GM21825 (cell line): ENCODE results near the gene TOR1AIP2.

Experiments used
- ATAC-seq: cut with Tn5 transposase; IDR thresholded peaks from one replicate; pipeline ENCODE4 v1.9.1; 2021; ENCODE audit warnings: mild to moderate bottlenecking, moderate library complexity; ENCODE audit not compliant: unreplicated experiment

Gene TOR1AIP2

DNA sequence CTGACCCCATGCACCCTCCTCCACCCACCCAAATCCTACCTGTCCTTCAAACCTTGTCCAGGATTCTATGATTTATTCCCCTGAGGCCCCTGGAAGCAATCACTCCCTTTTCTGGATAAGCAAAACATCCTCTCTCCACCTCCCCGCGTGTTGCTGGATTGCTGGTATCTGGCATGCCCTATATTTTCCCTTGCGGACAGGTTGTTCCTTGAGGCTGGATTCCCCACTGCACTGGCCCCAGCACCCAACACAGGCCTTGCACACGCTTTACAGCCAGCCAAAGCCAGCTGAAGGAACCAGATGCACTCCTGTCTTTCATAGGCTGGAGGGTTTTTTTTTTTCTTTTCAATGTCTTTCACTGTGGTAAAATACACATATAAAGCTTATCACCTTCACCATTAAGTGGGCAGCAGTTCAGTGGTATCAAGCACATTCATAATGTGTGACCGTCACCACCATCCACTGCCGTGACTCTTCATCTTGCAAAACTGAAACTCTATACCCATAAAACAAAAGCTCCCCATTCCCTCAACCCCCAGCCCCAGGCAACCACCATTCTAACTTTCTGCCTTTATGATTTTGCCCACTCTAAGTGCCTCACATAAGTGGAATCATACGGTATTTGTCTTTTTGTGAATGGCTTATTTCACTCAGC lies 50.9 kb downstream of the TOR1AIP2 start:
- no peak for ATAC-seq

DNA sequence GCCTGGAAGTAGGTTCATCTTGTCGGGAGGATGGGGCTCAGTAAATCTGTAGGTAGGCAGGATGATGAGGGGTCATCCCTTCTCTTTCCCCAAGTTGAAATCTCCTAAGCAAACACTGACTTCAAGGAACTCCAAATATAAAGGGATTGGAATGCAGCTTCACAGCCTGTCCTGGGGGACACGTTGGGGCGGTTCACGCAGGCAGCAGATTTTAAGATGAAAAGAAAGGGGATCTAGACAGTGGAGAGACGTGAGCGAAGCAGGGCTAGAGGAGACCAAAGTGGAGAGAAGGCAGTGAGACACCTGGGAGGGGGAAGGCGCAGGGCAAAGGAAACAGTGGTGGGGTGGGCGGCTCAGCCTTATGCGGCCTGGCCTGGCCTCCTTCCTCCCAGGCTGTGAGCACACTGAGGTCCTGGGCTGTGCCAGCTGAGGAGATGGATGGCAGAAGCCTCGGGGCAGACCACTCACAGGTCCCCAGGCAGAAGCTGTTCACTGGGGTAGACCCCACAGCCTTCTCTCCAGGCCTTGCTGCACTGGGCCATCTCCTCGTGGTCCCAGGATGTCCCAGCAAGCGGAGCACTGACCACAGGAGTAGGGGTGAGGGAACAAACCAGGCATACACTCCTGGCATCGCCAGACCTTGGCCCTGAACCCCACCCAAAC lies 51.7 kb downstream of the TOR1AIP2 start:
- no peak for ATAC-seq

DNA sequence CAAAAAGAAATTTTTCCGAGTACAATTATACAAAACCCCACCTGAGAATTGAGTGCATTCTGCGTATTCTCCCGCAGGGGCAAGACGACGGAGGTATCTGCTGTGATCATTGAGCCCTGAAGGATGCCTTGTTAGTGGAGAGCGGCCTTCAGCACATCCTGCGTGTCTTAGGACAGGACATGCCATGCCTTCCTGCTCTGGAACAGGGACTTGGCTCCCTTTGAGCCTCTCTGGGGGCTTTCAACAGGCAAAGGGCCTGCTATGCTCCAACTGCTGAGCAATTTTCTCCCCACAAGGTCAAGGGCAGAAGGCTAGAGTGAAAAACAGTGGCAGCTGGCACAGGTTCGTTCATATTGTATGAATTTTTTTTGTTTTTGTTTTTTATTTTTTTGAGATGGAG lies 52.4 kb downstream of the TOR1AIP2 start:
- no peak for ATAC-seq

DNA sequence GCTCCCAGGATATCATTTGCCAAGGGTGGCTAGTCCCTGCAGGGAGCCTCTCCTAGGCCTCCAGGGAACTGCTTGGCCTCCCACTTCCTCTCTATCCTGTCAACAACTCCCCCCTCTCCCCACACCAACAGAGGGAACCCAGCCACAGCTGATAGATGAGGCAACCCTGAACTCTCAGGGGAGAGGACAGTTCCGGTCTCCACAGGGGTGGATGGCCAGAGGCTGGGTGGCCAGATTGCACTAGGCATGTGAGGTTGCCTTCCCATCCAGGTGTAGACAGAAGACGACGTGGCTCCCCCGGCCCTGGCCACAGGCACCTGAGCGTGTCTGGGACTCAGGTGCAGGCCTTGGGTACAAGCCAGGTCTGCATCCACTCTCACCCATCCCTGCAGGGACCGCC lies 53.3 kb downstream of the TOR1AIP2 start:
- ATAC-seq = no peak

DNA sequence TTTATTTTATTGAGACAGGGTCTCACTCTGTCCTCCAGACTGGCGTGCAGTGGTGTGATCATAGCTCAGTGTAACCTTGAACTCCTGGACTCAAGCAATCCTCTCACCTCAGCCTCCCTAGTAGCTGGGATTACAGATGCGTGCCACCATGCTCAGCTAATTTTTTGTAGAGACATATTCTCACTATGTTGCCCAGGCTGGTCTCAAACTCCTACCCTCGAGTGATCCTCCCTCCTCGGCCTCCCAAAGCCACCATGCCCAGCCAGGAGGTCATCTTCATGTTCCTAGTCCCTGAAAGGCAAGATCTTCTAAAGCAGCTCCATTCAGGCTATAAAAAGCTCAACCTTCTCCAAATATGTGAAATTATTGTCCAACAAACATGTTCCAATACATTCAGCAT lies 53.9 kb downstream of the TOR1AIP2 start:
- no peak for ATAC-seq

DNA sequence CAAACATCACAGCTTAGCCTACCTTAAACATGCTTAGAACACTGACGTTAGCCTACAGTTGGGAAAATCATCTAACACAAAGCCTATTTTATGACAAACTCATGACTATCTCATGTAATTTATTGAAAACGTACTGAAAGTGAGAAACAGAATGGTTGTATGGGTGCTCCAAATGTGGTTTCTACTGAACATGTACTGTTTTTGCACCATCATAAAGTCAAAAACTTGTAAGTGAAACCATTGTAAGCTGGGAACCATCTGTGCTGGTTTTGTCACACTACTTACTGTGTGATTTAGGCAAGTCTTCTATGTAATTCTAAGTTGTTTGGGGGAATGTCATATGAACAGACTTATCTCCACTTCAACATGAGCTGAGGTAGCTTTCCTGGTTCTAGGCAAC lies 55.5 kb downstream of the TOR1AIP2 start:
- ATAC-seq = no peak

DNA sequence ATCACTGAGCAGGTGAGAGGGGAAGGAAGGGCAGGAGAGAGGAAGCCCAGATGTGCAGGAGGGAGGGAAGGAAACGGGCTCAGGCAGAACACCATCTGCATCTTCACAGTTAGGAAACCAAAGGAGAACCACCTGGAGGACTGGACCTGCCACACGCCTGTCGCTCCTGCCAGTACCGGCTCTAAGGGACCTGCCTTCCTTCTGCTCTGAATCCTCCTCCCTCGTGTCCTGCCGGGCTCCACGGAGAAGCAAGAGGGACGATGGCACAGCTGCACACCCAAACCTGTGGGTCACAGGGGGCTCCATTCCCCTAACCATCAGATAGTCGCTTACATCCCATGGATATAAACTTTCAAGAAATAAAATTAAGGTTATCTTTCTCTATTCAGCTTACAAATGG lies 56.1 kb downstream of the TOR1AIP2 start:
- ATAC-seq = no peak

DNA sequence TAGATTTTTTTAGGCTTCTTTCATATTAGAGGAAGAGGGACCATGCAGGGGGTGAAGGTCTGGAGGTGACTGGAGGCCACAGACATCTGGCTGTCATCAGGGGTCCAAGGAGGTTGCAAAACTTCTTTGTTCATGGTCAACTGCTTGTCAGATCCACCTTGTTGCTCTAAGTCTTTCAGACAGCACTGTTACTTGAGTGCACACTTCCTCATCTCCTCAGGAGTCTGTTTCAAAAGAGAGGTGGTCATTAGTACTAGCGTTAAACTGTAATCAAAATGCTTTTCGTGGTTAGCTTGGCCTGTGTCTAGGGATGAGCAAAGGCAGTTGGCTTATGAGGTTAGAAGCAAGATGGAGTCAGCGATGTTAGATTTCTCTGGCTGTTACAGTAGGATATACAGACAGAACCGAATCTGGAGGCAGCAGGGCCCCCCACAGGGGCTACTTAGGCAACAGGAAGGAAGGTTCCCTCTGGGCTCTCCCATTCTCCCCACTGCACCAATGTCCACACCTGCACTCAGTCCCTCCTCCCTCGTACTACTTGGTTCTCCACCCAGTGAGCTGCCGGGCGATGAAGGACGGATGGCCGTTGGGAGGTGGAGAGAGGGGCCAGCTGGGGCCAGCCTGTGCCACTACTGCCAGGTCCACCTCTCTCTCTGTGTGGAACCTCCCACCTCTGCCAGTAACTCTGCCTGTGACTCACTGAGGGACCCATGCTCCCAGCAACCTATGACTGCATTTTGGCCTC lies 57.2 kb downstream of the TOR1AIP2 start:
- ATAC-seq = no peak

DNA sequence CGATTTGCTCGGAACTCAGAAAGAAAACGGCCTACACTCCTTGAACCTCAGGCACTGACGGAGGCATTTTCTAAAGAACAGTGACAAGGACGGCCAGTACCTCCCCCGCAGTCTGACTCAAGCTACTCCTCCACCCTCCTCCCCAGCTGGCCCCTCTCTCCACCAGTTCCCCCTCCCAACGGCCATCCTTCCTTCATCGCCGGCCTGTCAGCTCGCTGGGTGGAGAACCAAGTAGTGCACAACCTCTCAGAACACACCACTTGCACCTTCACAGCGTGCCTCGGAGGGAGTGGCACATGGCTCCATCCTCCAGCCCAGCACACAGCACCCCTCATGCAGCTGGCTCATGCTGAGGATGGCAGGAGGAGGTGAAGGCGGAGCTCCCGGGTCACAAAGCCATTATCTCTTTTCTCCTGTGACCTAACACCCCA lies 58.8 kb downstream of the TOR1AIP2 start:
- ATAC-seq = no peak

DNA sequence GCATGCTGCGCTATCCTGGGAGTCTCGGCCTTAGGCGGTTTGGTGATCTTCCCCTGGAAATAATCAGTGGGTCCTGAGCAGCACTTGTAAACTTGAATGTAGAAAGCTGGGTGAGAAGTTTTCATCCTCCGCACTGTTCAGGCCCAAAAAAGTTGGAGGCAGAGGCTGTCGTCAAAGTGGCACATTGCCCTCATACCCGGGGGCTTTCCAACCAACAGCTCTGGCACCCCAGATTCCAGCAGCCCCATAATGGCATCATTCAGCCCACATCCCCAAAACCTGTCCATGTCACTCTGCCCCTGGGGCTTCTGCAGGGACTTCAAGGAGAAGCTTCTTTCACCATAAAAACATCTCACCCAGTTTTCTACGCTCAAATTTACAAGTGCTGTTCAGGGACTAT lies 59.3 kb downstream of the TOR1AIP2 start:
- no peak for ATAC-seq

DNA sequence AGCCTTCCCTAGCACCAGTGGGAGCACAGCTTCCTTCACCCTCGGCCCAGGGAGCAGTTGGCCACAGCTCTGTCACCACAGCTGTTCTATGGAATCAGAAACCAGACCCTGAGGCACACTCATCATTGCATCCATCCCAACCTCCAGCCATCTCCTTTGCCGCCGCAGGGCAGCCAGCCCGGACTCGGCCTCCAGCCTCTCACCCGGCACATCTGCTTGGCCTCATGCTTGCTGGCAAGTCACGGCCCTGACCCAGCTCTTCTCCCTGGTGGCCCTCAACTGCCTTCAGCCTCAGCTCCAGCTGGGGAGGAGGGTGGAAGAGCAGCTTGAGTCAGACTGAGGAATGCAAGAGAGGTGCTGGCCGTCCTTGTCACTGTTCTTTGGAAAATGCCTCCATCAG lies 59.8 kb downstream of the TOR1AIP2 start:
- ATAC-seq = no peak

DNA sequence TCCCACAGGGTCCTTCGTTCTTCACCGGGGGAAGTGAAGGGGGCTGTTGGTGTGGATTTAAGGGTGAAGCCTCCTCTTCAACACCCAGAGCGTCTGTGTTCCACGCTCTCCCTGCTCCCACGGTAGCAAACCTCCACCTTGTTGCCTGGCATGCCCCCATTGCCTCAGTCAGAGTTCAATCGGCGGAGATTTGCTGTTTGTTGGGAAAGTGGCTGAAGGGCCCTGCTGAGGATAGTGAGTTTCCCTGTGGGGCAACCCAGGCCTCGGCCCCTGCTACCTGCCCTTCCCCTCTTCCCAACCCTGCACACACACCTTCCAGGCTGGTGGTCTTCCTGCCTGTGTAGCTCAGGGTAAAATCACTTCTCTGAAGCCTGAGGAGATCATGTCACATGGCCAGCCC lies 60.5 kb downstream of the TOR1AIP2 start:
- ATAC-seq = no peak

DNA sequence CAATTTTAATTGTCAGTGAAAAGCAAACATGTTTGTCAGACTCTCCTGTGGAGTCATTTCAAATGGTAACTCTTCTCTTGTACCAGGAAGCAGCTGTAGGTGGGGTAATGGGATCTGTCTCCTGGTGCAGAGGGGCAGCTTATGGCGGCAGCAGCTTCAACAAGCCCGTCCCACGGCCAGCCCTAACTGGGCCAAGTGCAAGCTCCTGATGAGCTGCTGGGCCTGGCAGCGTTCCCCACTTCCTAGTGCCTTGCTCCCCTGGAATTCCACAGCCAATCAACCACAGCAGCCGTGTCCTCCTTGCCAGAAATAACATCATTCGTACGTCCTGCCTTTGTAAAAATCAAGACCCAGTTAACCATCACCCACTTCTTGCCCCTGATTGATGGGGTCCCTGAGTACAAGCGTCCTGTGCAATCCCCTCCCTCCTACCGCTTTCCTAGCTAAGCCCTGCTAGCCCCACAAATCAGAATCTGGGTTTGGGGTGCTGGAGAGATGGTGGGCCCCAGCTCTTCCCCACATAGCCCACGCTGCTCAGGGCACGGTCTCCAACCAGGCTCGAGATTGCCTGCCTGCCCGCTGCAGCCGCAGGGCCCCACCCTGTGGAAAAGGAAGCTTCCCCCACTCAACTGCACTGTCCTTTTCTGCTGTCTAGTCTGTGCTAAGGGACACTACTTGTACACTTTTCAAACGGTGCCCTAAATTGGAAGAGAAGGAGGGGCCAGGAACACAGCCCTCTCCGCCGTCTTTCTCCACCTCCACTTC lies 61.2 kb downstream of the TOR1AIP2 start:
- no peak for ATAC-seq

DNA sequence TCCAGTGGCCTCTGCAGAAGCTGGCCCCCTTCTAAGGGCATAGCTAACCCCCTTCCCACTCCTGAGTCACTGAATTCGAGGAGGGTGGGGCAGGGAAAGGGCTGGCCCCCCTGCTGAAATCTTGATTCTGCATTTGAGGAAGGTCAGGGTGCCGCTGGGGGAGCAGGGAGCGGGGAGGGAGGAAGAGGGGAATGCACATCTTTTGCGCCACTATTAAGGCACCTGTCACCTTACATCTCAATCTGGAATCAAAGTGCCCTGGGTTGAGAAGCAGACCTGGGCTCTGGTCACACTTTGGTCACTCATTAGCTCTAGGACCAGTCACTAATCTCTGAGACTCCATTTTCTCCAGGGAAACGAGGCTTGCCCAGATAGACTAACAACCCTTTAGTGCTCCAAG lies 62.0 kb downstream of the TOR1AIP2 start:
- ATAC-seq = no peak

DNA sequence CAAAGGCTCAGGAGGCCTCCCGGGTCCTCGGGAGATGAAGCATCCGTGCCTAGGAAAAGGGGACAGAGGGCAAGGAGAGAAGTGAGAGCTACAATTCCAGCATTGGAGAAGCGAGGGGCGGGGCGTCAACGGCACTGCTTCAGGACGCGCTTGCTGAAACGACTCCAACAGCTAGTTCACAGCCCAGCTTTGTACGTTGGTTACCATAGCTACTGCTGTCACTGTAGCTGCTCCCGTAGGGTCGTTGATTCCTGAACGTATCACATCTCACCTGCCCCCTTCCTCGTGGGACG lies 63.1 kb downstream of the TOR1AIP2 start:
- ATAC-seq = peak; percentile 22

DNA sequence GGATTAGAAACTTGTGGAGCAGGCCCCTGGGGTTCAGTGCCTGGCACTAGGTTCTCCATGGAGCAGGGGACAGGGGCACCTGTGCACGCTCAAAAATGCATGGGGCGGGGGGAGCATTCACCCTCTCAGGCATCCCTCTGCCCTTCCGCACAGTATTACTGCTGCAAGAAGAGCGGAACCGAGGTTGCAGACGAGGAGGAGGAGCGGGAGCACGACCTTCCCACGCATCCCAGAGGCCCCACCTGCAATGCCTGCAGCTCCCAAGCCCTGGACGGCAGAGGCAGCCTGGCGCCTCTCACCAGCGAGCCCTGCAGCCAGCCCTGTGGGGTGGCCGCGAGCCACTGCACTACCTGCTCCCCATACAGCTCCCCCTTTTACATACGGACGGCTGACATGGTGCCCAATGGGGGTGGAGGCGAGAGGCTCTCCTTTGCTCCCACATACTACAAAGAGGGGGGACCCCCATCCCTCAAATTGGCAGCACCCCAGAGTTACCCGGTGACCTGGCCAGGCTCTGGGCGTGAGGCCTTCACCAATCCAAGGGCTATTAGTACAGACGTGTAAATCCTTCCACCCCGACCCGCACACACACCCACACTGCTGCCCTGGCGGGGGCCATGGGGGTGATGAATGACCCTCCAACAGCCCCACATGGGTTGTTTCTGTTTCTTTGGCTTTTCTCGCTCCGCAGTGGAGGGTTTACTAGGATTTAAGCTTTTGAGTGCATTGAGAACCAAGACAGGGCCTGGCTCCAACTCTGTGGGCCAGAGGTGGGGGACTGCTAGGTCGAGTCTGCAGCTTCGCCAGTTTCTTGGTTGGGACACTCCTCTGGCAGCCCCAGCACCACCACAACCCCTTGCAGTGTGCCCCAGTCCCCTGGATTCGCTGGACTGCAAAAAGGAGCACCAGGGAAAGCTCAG lies 63.7 kb downstream of the TOR1AIP2 start:
- no peak for ATAC-seq

DNA sequence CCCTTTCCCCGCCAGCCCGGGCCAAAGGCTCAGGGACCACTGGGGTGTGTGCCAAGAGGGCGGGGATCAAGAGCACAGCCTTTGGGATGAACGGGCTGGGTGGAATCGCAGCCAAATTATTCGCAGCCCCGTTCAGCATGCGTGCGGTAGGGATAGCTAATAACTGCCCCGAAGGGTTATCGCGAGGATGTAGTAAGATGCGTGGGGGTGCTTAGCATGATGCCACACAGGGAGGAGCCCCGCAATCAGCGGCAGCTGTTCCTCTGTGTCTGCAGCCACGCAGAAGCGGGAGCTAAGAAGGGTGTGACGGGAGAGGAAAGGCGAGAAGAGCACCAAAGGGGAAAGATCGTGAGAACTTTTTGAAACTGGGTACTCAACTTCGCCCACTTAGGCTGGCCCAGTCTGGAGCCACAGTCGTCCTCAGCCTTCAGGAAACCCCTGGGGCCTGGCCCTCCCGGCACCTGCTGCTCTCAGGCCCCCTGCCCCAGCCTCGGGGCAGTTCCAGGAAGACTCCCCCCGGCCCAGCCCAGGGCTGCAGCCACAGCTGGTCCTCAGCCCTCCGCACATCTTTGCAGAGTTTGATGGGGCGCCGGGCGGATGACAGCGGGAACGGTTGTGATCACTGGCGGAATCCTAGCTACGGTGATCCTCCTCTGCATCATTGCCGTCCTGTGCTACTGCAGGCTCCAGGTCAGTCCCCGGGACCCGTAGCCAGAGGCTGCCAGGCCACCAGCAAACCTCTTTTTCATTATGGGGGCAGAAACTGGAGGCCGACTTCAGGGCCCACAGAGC lies 64.9 kb downstream of the TOR1AIP2 start:
- ATAC-seq = no peak

DNA sequence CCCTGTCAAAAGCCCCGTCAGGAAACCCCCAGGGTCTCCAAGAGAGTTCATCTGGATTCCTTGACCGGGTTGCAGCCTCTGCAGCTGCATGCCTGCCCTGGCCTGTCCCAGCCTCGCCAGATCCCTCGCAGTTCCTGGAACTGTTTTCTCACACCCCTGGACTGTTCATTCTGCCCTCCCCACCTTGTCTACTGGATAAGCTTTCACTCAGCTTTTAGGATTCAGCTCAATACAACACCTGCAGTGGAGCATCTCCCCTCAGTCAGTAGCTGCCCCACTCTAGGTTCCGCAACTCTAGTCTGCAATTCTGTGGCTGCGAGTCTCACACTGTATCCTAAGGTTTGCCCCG lies 67.3 kb downstream of the TOR1AIP2 start:
- ATAC-seq = no peak

DNA sequence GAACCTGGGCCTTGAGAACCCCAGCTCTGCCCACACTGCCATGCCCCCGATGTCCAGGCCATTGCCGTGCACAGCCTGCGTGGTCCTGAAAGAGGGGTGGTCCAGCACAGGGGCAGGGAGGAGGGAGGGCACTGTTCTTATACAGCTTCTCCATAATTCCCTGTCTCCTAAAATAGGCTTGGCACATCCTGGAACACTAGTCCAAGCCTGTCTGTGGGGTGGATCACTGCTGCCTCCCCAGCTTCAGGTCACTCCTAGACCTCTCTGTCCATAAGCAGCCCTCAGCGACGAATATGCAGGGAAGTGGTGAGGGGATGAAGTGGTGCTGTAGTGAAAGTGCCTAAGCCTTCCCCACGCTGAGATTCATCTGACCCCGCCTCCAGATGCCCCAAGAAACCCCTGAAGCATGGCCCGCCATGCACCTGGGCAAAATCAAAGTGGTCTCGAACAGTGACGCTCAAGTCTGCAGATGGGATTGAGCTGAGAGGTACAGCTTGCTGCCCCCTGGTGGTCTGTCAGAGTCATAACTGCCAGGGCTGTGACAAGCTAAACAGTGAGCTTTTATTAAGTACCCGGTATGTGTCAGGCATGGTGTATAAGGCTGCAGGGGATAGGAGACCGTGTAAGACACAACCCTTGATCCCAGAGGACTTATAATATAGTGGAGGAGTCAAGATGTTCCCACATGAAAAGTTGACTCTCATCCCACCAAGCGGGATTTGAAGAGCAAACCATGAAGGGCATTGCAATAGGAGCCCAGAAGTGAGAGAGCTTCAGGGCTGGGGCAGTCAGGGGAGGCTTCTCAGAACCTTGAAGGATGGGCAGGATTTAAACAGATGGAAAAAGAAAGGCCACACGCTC lies 67.9 kb downstream of the TOR1AIP2 start:
- peak; percentile 57 for ATAC-seq
